ENCODE data around the gene PAM16. TPM values are rescaled to one million over a fixed set of nuclear protein-coding genes. Genes with fewer than 3 reads are reported as not detected.

PAM16 gene
- total and polyA plus RNA-seq, 9 of the 15 experiments (the other 6 are each of a cell fraction or from before 2014, with no cell fraction given) = 38.7 to 273 (median 79.3) TPM

- TF ChIP-seq ESRRB (CRISPR knock-in tag; IDR thresholded peaks at IDR 0.05; ENCODE audit: borderline replicate concordance) = no peak
- TF ChIP-seq ZNF347 (CRISPR knock-in tag; IDR thresholded peaks at IDR 0.05; ENCODE audit: low read depth) = no peak
- no peak for TF ChIP-seq CHAMP1 (IDR thresholded peaks at IDR 0.05)
- no peak; the same call in 1 of the 2 replicates for TF ChIP-seq ZFP91 (CRISPR knock-in tag; IDR thresholded peaks at IDR 0.05)
- TF ChIP-seq NELFE (IDR thresholded peaks at IDR 0.05; ENCODE audit: insufficient read depth, insufficient read length) = no peak
- TF ChIP-seq ETS1 (conservative IDR thresholded peaks at IDR 0.05; ENCODE audit: control insufficient read depth, low read depth, low read length) = no peak
- TF ChIP-seq GTF2A2 (tag; IDR thresholded peaks at IDR 0.05) = no peak
- TF ChIP-seq FIP1L1 (IDR thresholded peaks at IDR 0.05; ENCODE audit: low read depth, low read length, poor library complexity, severe bottlenecking) = no peak
- no peak for TF ChIP-seq HDAC1 (IDR thresholded peaks at IDR 0.05)
- TF ChIP-seq GATAD2A (IDR thresholded peaks at IDR 0.05) = no peak
- TF ChIP-seq MAX (CRISPR knock-in tag; IDR thresholded peaks at IDR 0.05) = peak; percentile 94
- TF ChIP-seq MYBL2 (IDR thresholded peaks at IDR 0.05; ENCODE audit: low read depth) = no peak
- TF ChIP-seq MYBL2 (CRISPR knock-in tag; IDR thresholded peaks at IDR 0.05; ENCODE audit: borderline replicate concordance) = no peak
- TF ChIP-seq ATF7 (IDR thresholded peaks at IDR 0.05) = 0 out of 2 replicates have a peak, but pooled peaks have one; percentile 16
- no peak for TF ChIP-seq KAT8 (IDR thresholded peaks at IDR 0.05; ENCODE audit: low read depth)
- TF ChIP-seq ZBTB49 (CRISPR knock-in tag; IDR thresholded peaks at IDR 0.05; ENCODE audit: borderline replicate concordance) = 0 out of 2 replicates have a peak, but pooled peaks have one; percentile 40
- TF ChIP-seq CHD4 (IDR thresholded peaks at IDR 0.05; ENCODE audit: insufficient read depth, insufficient replicate concordance, low read depth, low read length, poor library complexity, severe bottlenecking) = peak; percentile 89
- no peak for TF ChIP-seq MAFK (IDR thresholded peaks at IDR 0.05; ENCODE audit: low read length)
These were observed 36.5 kb downstream of the PAM16 start (continued) for GRCh38 chr16:4314532-4315185.

Measured in K562 (cell line).